ENCODE measurements around the gene RBM20.

GRCh38 chr10:110762849-110763211 lies 118.7 kb downstream of the RBM20 start:
- TF ChIP-seq CTCF (optimal IDR thresholded peaks at IDR 0.05 in 1 of 3, IDR thresholded peaks at IDR 0.05 in 1 of 3, conservative IDR thresholded peaks at IDR 0.05 in 1 of 3; ENCODE audit: extremely low read depth in 1 of 3, insufficient read depth in 2 of 3, low read length in 3 of 3): no peak
- no peak for TF ChIP-seq EZH2 (IDR thresholded peaks at IDR 0.05; ENCODE audit: low read length)

All from keratinocyte (primary cell).